Measurements from ENCODE around the gene ASB6. TPM values are rescaled to one million over a fixed set of nuclear protein-coding genes. Genes with fewer than 3 reads are reported as not detected.

The ASB6 gene
- polyA plus RNA-seq, 1 experiment = 23.2 TPM

GRCh38 chr9:129607027-129607387, 34.9 kb downstream of the ASB6 start:
- CTCF ChIA-PET = interaction anchor here (0.7 to 5.7 kb wide), 9 partner anchors 10 to 468 kb away, joined by 3 to 44 read pairs (median 5); partner anchors contain the start of gene C9orf50
- POLR2A ChIA-PET = no interaction called here
- H3K27me3 ChIP-seq (ENCODE audit: control insufficient read depth, insufficient read depth, low read length) = no peaks in the 10 kb centered on the region

GRCh38 chr9:129606161-129607026, 35.6 kb downstream of the ASB6 start:
- no peak for DNase-seq (ENCODE audit: low read depth)
- Histone ChIP-seq H3K4me3 (ENCODE audit: low read depth, low read length) (no peak overlapping the region), H3K36me3 (ENCODE audit: control insufficient read depth, insufficient read depth, low read length) (no peaks in the 10 kb centered on the region), H3K27me3 (ENCODE audit: control insufficient read depth, insufficient read depth, low read length) (no peaks in the 10 kb centered on the region)
- no peak for TF ChIP-seq CTCF (IDR thresholded peaks at IDR 0.05; ENCODE audit: insufficient read depth, low read depth, low read length)
- CTCF ChIA-PET = interaction anchor here (0.7 to 5.7 kb wide), 9 partner anchors 9 to 468 kb away, joined by 3 to 44 read pairs (median 5); partner anchors contain the start of gene C9orf50
- POLR2A ChIA-PET = interaction anchor here (0.6 kb wide), 1 partner anchor 9 kb away, joined by 4 read pairs; no protein-coding TSS in a partner anchor

More at GRCh38 chr9:129607027-129607387, 34.9 kb downstream of the ASB6 start:
- no peak for TF ChIP-seq CTCF (IDR thresholded peaks at IDR 0.05; ENCODE audit: insufficient read depth, low read depth, low read length)
- no peaks in the 10 kb centered on the region for H3K36me3 ChIP-seq (ENCODE audit: control insufficient read depth, insufficient read depth, low read length)
- no peak for DNase-seq (ENCODE audit: low read depth)
- H3K4me3 ChIP-seq (ENCODE audit: low read depth, low read length) = no peak overlapping the region

GRCh38 chr9:129604766-129605163, 37.2 kb downstream of the ASB6 start:
- no peak for DNase-seq (ENCODE audit: low read depth)
- CTCF ChIA-PET = interaction anchor here (5.7 kb wide), 1 partner anchor 466 kb away, joined by 44 read pairs; no protein-coding TSS in a partner anchor
- Histone ChIP-seq H3K27me3 (ENCODE audit: control insufficient read depth, insufficient read depth, low read length) (no peaks in the 10 kb centered on the region), H3K4me3 (ENCODE audit: low read depth, low read length) (no peak overlapping the region), H3K36me3 (ENCODE audit: control insufficient read depth, insufficient read depth, low read length) (no peaks in the 10 kb centered on the region)
- POLR2A ChIA-PET = no interaction called here
- no peak for TF ChIP-seq CTCF (IDR thresholded peaks at IDR 0.05; ENCODE audit: insufficient read depth, low read depth, low read length)

GRCh38 chr9:129604056-129604765, 37.7 kb downstream of the ASB6 start:
- POLR2A ChIA-PET = no interaction called here

More at GRCh38 chr9:129604056-129604765, 37.7 kb downstream of the ASB6 start:
- Histone ChIP-seq H3K36me3 (ENCODE audit: control insufficient read depth, insufficient read depth, low read length) (no peaks in the 10 kb centered on the region), H3K27me3 (ENCODE audit: control insufficient read depth, insufficient read depth, low read length) (no peaks in the 10 kb centered on the region), H3K4me3 (ENCODE audit: low read depth, low read length) (no peak overlapping the region)
- CTCF ChIA-PET = interaction anchor here (0.9 to 5.7 kb wide), 2 partner anchors 157 to 465 kb away, joined by 3 to 44 read pairs; no protein-coding TSS in a partner anchor
- no peak for TF ChIP-seq CTCF (IDR thresholded peaks at IDR 0.05; ENCODE audit: insufficient read depth, low read depth, low read length)
- no peak for DNase-seq (ENCODE audit: low read depth)
